A549 (cell line): ENCODE data around the gene PTRHD1. TPM values are rescaled to one million over a fixed set of nuclear protein-coding genes. Genes with fewer than 3 reads are reported as not detected.

Source experiments
- ATAC-seq, 2 experiments: fragments of 200-7000 bp in 1 of 2; fragments of >200 bp in 1 of 2; cut with Nextera tagmentation in 1 of 2; cut with Tn5 transposase in 1 of 2; 3 replicates each; pipeline versions ENCODE4 v1.8.0 to v1.9.1; 2018 to 2020; ENCODE audit warnings: mild to moderate bottlenecking in 1 of 2, moderate library complexity in 1 of 2
- CTCF ChIA-PET: fragments of 300-600 bp; sonication (Branson Sonifier 250); formaldehyde crosslinking; extraction: SDS; loops from one replicate; lab custom pipeline; 2021; ENCODE audit warnings: antibody characterized with exemption, inconsistent platforms; lab: Yijun Ruan, JAX
- POLR2A ChIA-PET: fragments of 350-600 bp; formaldehyde crosslinking; extraction: SDS; loops from one replicate; lab custom pipeline; 2021; ENCODE audit warnings: antibody characterized with exemption, inconsistent platforms; lab: Yijun Ruan, JAX
- DNase-seq, 2 experiments: peaks; one replicate each; pipeline versions ENCODE4 v3.0.0 to v3.0.0-alpha.2; 2011 to 2016; ENCODE audit warnings: low read depth in 1 of 2, low spot score in 1 of 2
- FAIRE-seq: peaks from 2 replicates; lab custom pipeline; 2011; peaks lifted over from hg19 to GRCh38; lab: Jason Lieb, UNC
- H3K27ac ChIP-seq, 2 experiments: fragments of >200 bp; sonication (Bioruptor Twin); formaldehyde crosslinking; 3 replicates each; pipeline ENCODE4 v1.5.1; 2016 to 2017
- H3K4me1 ChIP-seq: fragments of >200 bp; sonication (Bioruptor Twin); formaldehyde crosslinking; 3 replicates; pipeline ENCODE4 v1.6.1; 2016
- H3K4me2 ChIP-seq: fragments of >200 bp; sonication (Bioruptor Twin); formaldehyde crosslinking; 3 replicates; pipeline ENCODE4 v1.6.1; 2016
- H3K4me3 ChIP-seq: fragments of >200 bp; sonication (Bioruptor Twin); formaldehyde crosslinking; 3 replicates; pipeline ENCODE4 v1.5.1; 2016
- H3K9me3 ChIP-seq: fragments of >200 bp; sonication (Bioruptor Twin); formaldehyde crosslinking; 3 replicates; pipeline ENCODE4 v1.6.1; 2016
- ATOH8 ChIP-seq: fragments of 250-450 bp; sonication (Bioruptor Pico); IDR thresholded peaks from 2 replicates; pipeline ENCODE4 v1.5.0; 2020; ENCODE audit warnings: low read depth, mild to moderate bottlenecking, moderate library complexity
- CBX2 ChIP-seq: fragments of 200-600 bp; sonication (generic); IDR thresholded peaks from 2 replicates; pipeline ENCODE4 v1.6.1; 2016; ENCODE audit warnings: low read depth, mild to moderate bottlenecking, borderline replicate concordance
- CBX8 ChIP-seq: fragments of 200-600 bp; sonication (generic); IDR thresholded peaks from 2 replicates; pipeline ENCODE4 v1.6.1; 2016
- CEBPB ChIP-seq, 2 experiments: fragments of >200 bp in 1 of 2; sonication (Bioruptor Twin) in 1 of 2; formaldehyde crosslinking in 1 of 2; IDR thresholded peaks; 2 replicates each; pipeline ENCODE4 v1.6.1; 2012 to 2016
- CHD2 ChIP-seq: fragments of 150-350 bp; IDR thresholded peaks from 2 replicates; pipeline ENCODE4 v1.6.1; 2014; ENCODE audit warnings: low read length; ENCODE audit not compliant: partially characterized antibody
- CHD4 ChIP-seq: fragments of 200-600 bp; sonication (generic); IDR thresholded peaks from 2 replicates; pipeline ENCODE4 v1.6.1; 2016; ENCODE audit warnings: antibody characterized with exemption, mild to moderate bottlenecking, borderline replicate concordance
- EHF ChIP-seq: fragments of 250-450 bp; sonication (Bioruptor Pico); IDR thresholded peaks from 2 replicates; pipeline ENCODE4 v1.5.0; 2020; ENCODE audit warnings: mild to moderate bottlenecking
- EHMT2 ChIP-seq: fragments of 200-600 bp; sonication (generic); IDR thresholded peaks from 2 replicates; pipeline ENCODE4 v1.6.1; 2016; ENCODE audit warnings: antibody characterized with exemption, low read depth, mild to moderate bottlenecking, moderate library complexity
- FOXS1 ChIP-seq: fragments of 250-450 bp; sonication (Bioruptor Pico); IDR thresholded peaks from 2 replicates; pipeline ENCODE4 v1.5.0; 2020; ENCODE audit warnings: mild to moderate bottlenecking, moderate library complexity
- HDAC2 ChIP-seq: fragments of 200-600 bp; sonication (generic); IDR thresholded peaks from 2 replicates; pipeline ENCODE4 v1.6.1; 2016
- HMGXB4 ChIP-seq: fragments of 250-450 bp; sonication (Bioruptor Pico); IDR thresholded peaks from 2 replicates; pipeline ENCODE4 v1.5.0; 2021; ENCODE audit warnings: mild to moderate bottlenecking, moderate library complexity, borderline replicate concordance
- JUN ChIP-seq, 2 experiments: fragments of >200 bp; sonication (Bioruptor Twin); formaldehyde crosslinking; IDR thresholded peaks; 2 replicates in 1 of 2; 3 replicates in 1 of 2; pipeline ENCODE4 v1.6.1; 2016 to 2017
- KDM5A ChIP-seq: fragments of 200-600 bp; sonication (generic); IDR thresholded peaks from 2 replicates; pipeline ENCODE4 v1.6.1; 2016; ENCODE audit warnings: antibody characterized with exemption, mild to moderate bottlenecking
- MAZ ChIP-seq: fragments of 150-350 bp; IDR thresholded peaks from 2 replicates; pipeline ENCODE4 v1.6.1; 2014; ENCODE audit warnings: antibody characterized with exemption, low read depth, low read length, borderline replicate concordance
- MYC ChIP-seq: IDR thresholded peaks from 2 replicates; pipeline ENCODE4 v1.6.1; 2012; ENCODE audit warnings: mild to moderate bottlenecking, inconsistent platforms, low read length, improper control_type of control experiment, borderline replicate concordance
- NPAS2 ChIP-seq: fragments of 250-450 bp; sonication (Bioruptor Pico); IDR thresholded peaks from 2 replicates; pipeline ENCODE4 v1.8.0; 2022; ENCODE audit warnings: mild to moderate bottlenecking, moderate library complexity, borderline replicate concordance
- NR3C1 ChIP-seq: fragments of >200 bp; sonication (Bioruptor Twin); formaldehyde crosslinking; IDR thresholded peaks from 3 replicates; pipeline ENCODE4 v1.6.1; 2017
- POLR2A ChIP-seq: IDR thresholded peaks from 2 replicates; pipeline ENCODE4 v1.6.1; 2012; ENCODE audit warnings: mild to moderate bottlenecking, low read length
- POLR2AphosphoS2 ChIP-seq: conservative IDR thresholded peaks from 2 replicates; pipeline ENCODE4 v1.6.1; 2012; ENCODE audit warnings: low read length, improper control_type of control experiment, inconsistent platforms
- RAD21 ChIP-seq, 2 experiments: fragments of >200 bp in 1 of 2; sonication (Bioruptor Twin) in 1 of 2; formaldehyde crosslinking in 1 of 2; IDR thresholded peaks in 1 of 2; conservative IDR thresholded peaks in 1 of 2; 2 replicates in 1 of 2; 3 replicates in 1 of 2; pipeline ENCODE4 v1.6.1; 2012 to 2018; ENCODE audit warnings: inconsistent platforms in 1 of 2
- RCOR1 ChIP-seq: fragments of 150-350 bp; IDR thresholded peaks from 2 replicates; pipeline ENCODE4 v1.6.1; 2014; ENCODE audit warnings: antibody characterized with exemption, low read length, low read depth
- RFX5 ChIP-seq: fragments of 450-650 bp; IDR thresholded peaks from 2 replicates; pipeline ENCODE4 v1.7.1; 2014; ENCODE audit warnings: antibody characterized with exemption, mild to moderate bottlenecking, moderate library complexity
- SMC3 ChIP-seq: fragments of >200 bp; sonication (Bioruptor Twin); formaldehyde crosslinking; IDR thresholded peaks from 3 replicates; pipeline ENCODE4 v1.6.1; 2018; ENCODE audit warnings: inconsistent platforms
- TFCP2L1 ChIP-seq: fragments of 250-450 bp; sonication (Bioruptor Pico); IDR thresholded peaks from 2 replicates; pipeline ENCODE4 v1.5.0; 2021; ENCODE audit warnings: mild to moderate bottlenecking
- TP53 ChIP-seq: fragments of 250-450 bp; sonication (Bioruptor Pico); IDR thresholded peaks from 2 replicates; pipeline ENCODE4 v1.5.0; 2021; ENCODE audit warnings: mild to moderate bottlenecking, moderate library complexity
- ZC3H11A ChIP-seq: fragments of 450-650 bp; IDR thresholded peaks from 2 replicates; pipeline ENCODE4 v1.6.1; 2014; ENCODE audit warnings: antibody characterized with exemption, mild to moderate bottlenecking
- ZFP36 ChIP-seq: fragments of 450-650 bp; IDR thresholded peaks from 2 replicates; pipeline ENCODE4 v1.6.1; 2014; ENCODE audit warnings: borderline replicate concordance; ENCODE audit not compliant: partially characterized antibody
- ZSCAN20 ChIP-seq: fragments of 250-450 bp; sonication (Bioruptor Pico); IDR thresholded peaks from 2 replicates; pipeline ENCODE4 v1.8.0; 2022; ENCODE audit warnings: mild to moderate bottlenecking, moderate library complexity
- WGBS: methylation state at CpG from one replicate; pipeline ENCODE4 v1.1.6; 2017; ENCODE audit errors: missing lambda C conversion rate; 5-methylcytosine and 5-hydroxymethylcytosine counted together
- polyA minus RNA-seq: library from RNA; depleted of rRNA, polyadenylated mRNA; stranded (reverse); fragments of >200 nt; gene quantifications from 2 replicates; pipeline ENCODE4 v1.2.3, GENCODE V29; 2011; rRNA and poly(A)+ RNA removed
- polyA plus RNA-seq, 4 experiments: library from polyadenylated mRNA; depleted of rRNA in 3 of 4; stranded (reverse); fragments of >200 nt; fragmentation: RNase III in 1 of 4; extraction: RNeasy Plus Mini Kit Qiagen cat#74134 plus additional on column Dnase treatment in 1 of 4; gene quantifications; 2 replicates in 3 of 4; 3 replicates in 1 of 4; pipeline ENCODE4 v1.2.3, GENCODE V29; 2011 to 2017
- TF ChIP-seq, protein P1 (sequence below): IDR thresholded peaks from 2 replicates; pipeline ENCODE4 v1.6.1; 2012
- TF ChIP-seq, protein P2 (sequence below): fragments of 150-350 bp; IDR thresholded peaks from 2 replicates; pipeline ENCODE4 v1.6.1; 2014; ENCODE audit warnings: low read depth, mild to moderate bottlenecking, low read length
- TF ChIP-seq, protein P3 (sequence below): IDR thresholded peaks from 2 replicates; pipeline ENCODE4 v1.6.1; 2012; ENCODE audit warnings: low read depth, borderline replicate concordance
- TF ChIP-seq, protein P4 (sequence below): fragments of >200 bp; sonication (Bioruptor Twin); formaldehyde crosslinking; IDR thresholded peaks from 3 replicates; pipeline ENCODE4 v1.6.1; 2016

Gene PTRHD1
- 86.6 and 141 TPM in 2 replicates for polyA plus RNA-seq (2011; rRNA removed)
- 103 and 106 TPM in 2 replicates for polyA plus RNA-seq (2012; cell fraction: cytosol; rRNA removed)
- 58.7 and 64.0 TPM in 2 replicates for polyA plus RNA-seq (2012; cell fraction: nucleus; rRNA removed)
- 42.7 to 47.5 TPM (median 44.9 TPM) in 3 replicates for polyA plus RNA-seq (2017; fragmentation: RNase III; extraction: RNeasy Plus Mini Kit Qiagen cat#74134 plus additional on column Dnase treatment)
- polyA minus RNA-seq = 21.7 and 31.9 TPM in 2 replicates

- CTCF ChIA-PET = interaction anchor here (0.5 to 5.4 kb wide), 23 partner anchors 9 to 562 kb away, joined by 3 to 61 read pairs (median 4); no protein-coding TSS in a partner anchor
- POLR2A ChIA-PET = interaction anchor here (0.6 to 2.2 kb wide), 20 partner anchors 10 to 375 kb away, joined by 3 to 17 read pairs (median 4); partner anchors contain the start of genes NCOA1 and POMC
- Histone ChIP-seq H3K27ac (peak within 1 kb of the TSS; percentile 93 to 99), H3K9me3 (no peaks in the 10 kb centered on the region), H3K4me1 (peaks cover 25% of the 10 kb centered on the region), H3K4me2 (peak within 1 kb of the TSS; percentile 87), H3K4me3 (peak within 1 kb of the TSS; percentile 73)
- FAIRE-seq (no peak), ATAC-seq (peak; percentile 91 to 95), DNase-seq (peak; percentile 96 to 99)
- WGBS = under 1% methylated on average over 70 of the region's 74 CpGs
- TF ChIP-seq ATOH8 (CRISPR knock-in tag) = no peak
- no peak for TF ChIP-seq ZSCAN20 (CRISPR knock-in tag)
- no peak for TF ChIP-seq CHD2
- TF ChIP-seq, protein P1, sequence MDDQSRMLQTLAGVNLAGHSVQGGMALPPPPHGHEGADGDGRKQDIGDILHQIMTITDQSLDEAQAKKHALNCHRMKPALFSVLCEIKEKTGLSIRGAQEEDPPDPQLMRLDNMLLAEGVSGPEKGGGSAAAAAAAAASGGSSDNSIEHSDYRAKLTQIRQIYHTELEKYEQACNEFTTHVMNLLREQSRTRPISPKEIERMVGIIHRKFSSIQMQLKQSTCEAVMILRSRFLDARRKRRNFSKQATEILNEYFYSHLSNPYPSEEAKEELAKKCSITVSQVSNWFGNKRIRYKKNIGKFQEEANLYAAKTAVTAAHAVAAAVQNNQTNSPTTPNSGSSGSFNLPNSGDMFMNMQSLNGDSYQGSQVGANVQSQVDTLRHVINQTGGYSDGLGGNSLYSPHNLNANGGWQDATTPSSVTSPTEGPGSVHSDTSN = no peak
- TF ChIP-seq SMC3 = peak; percentile 77
- TF ChIP-seq RAD21 (conservative IDR thresholded peaks at IDR 0.05 in 1 of 2, IDR thresholded peaks at IDR 0.05 in 1 of 2) = peak; percentile 56 to 72
- TF ChIP-seq CEBPB (IDR thresholded peaks at IDR 0.05) = no peak; a peak in 1 of 4 replicates
- no peak for TF ChIP-seq HMGXB4 (CRISPR knock-in tag)
- TF ChIP-seq, protein P2, sequence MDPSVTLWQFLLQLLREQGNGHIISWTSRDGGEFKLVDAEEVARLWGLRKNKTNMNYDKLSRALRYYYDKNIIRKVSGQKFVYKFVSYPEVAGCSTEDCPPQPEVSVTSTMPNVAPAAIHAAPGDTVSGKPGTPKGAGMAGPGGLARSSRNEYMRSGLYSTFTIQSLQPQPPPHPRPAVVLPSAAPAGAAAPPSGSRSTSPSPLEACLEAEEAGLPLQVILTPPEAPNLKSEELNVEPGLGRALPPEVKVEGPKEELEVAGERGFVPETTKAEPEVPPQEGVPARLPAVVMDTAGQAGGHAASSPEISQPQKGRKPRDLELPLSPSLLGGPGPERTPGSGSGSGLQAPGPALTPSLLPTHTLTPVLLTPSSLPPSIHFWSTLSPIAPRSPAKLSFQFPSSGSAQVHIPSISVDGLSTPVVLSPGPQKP = no peak; the same call in 1 of the 2 replicates
- peak; percentile 65 to 89; a peak in 4 of 5 replicates for TF ChIP-seq JUN (IDR thresholded peaks at IDR 0.05)
- no peak for TF ChIP-seq NR3C1
- peak; percentile 65; the same call in 1 of the 2 replicates for TF ChIP-seq TP53
- no peak for TF ChIP-seq CBX2
- TF ChIP-seq CHD4 = no peak
- no peak for TF ChIP-seq CBX8
- TF ChIP-seq TFCP2L1 = no peak; the same call in 1 of the 2 replicates
- no peak for TF ChIP-seq POLR2AphosphoS2
- TF ChIP-seq MAZ = peak; percentile 45; the same call in 1 of the 2 replicates
- no peak for TF ChIP-seq EHF (CRISPR knock-in tag)
- no peak for TF ChIP-seq RCOR1
- TF ChIP-seq NPAS2 (CRISPR knock-in tag) = no peak
- TF ChIP-seq, protein P3, sequence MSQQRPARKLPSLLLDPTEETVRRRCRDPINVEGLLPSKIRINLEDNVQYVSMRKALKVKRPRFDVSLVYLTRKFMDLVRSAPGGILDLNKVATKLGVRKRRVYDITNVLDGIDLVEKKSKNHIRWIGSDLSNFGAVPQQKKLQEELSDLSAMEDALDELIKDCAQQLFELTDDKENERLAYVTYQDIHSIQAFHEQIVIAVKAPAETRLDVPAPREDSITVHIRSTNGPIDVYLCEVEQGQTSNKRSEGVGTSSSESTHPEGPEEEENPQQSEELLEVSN = peak; percentile 84
- peak; percentile 90 for TF ChIP-seq POLR2A
- peak; percentile 23; the same call in 1 of the 2 replicates for TF ChIP-seq RFX5
- TF ChIP-seq KDM5A = peak; percentile 78
- no peak for TF ChIP-seq EHMT2
- TF ChIP-seq, protein P4, sequence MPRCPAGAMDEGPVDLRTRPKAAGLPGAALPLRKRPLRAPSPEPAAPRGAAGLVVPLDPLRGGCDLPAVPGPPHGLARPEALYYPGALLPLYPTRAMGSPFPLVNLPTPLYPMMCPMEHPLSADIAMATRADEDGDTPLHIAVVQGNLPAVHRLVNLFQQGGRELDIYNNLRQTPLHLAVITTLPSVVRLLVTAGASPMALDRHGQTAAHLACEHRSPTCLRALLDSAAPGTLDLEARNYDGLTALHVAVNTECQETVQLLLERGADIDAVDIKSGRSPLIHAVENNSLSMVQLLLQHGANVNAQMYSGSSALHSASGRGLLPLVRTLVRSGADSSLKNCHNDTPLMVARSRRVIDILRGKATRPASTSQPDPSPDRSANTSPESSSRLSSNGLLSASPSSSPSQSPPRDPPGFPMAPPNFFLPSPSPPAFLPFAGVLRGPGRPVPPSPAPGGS = peak; percentile 69; the same call in 1 of the 3 replicates
- no peak for TF ChIP-seq FOXS1
- peak; percentile 53; the same call in 1 of the 2 replicates for TF ChIP-seq MYC
- TF ChIP-seq ZC3H11A = no peak
- TF ChIP-seq HDAC2 = peak; percentile 73; the same call in 1 of the 2 replicates
- TF ChIP-seq ZFP36 = no peak
Observed at GRCh38 chr2:24792874-24793760, at the start of gene PTRHD1, which contains the start of gene CENPO. TSS of gene PTRHD1 (minus strand) at chr2:24793391. CDS start at chr2:24793377, 14 bp downstream. TSS of gene CENPO (plus strand) at chr2:24793425. CDS start at chr2:24793920, 495 bp downstream.
